Subcutaneous abdominal adipose tissue (tissue), 5 donors: ENCODE results near the gene ATP1B4.

ENCODE experiments used
- H3K27ac ChIP-seq: one replicate; pipeline ENCODE4 v1.7.0; 2013; ENCODE audit warnings: low read depth, mild to moderate bottlenecking, inconsistent platforms, low read length, moderate library complexity
- H3K27me3 ChIP-seq, 5 donors: one replicate each; pipeline ENCODE4 v1.7.0; 2013; ENCODE audit warnings: low read length in 5 of 5, inconsistent platforms in 1 of 5; ENCODE audit not compliant: control insufficient read depth in 5 of 5, insufficient read depth in 4 of 5
- H3K36me3 ChIP-seq, 5 donors: one replicate each; pipeline ENCODE4 v1.7.0; 2013; ENCODE audit warnings: low read length in 5 of 5; ENCODE audit not compliant: control insufficient read depth in 5 of 5, insufficient read depth in 5 of 5
- H3K4me1 ChIP-seq, 5 donors: one replicate each; pipeline ENCODE4 v1.7.0; 2013; ENCODE audit warnings: low read length in 5 of 5, mild to moderate bottlenecking in 3 of 5, moderate library complexity in 1 of 5; ENCODE audit not compliant: control insufficient read depth in 5 of 5, insufficient read depth in 5 of 5
- H3K4me3 ChIP-seq, 5 donors: one replicate each; pipeline ENCODE4 v1.7.0; 2013; ENCODE audit warnings: low read length in 5 of 5, low read depth in 1 of 5
- H3K9ac ChIP-seq, 5 donors: one replicate each; pipeline ENCODE4 v1.7.0; 2013; ENCODE audit warnings: low read length in 5 of 5, mild to moderate bottlenecking in 4 of 5, moderate library complexity in 3 of 5
- H3K9me3 ChIP-seq, 5 donors: one replicate each; pipeline ENCODE4 v1.7.0; 2013; ENCODE audit warnings: low read length in 5 of 5; ENCODE audit not compliant: control insufficient read depth in 5 of 5
- donor health status: healthy.
- donor health status: healthy.
- donor health status: healthy.
- donor health status: healthy.
- donor health status: healthy.

ATP1B4 gene

DNA sequence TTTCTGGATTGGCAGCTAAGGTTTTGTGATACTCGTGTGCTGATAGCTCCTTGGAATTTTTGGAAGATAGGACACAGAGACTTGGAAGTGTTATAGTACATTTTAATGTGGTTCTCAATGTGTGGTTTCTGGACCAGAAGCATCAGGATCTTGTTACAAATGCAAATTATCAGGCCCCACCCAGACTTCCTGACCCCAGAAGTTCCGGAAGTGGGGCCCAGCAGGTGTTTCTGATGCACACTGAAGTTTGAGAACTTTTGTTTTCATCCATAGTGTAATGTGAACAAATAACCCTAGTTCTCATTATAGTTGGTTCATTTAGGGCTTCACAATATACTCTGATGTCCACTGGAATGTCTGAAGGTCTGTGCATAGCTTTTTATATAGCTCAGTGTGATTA lies 57.6 kb downstream of the ATP1B4 start:
- Histone ChIP-seq H3K9me3 (no peaks in the 10 kb centered on the region), H3K9ac (no peak overlapping the region), H3K27ac (no peak overlapping the region), H3K27me3 (peaks cover 0 to 8% (median 5%) of the 10 kb centered on the region in 5 donors), H3K4me3 (no peak overlapping the region), H3K36me3 (no peaks in the 10 kb centered on the region), H3K4me1 (no peaks in the 10 kb centered on the region)

DNA sequence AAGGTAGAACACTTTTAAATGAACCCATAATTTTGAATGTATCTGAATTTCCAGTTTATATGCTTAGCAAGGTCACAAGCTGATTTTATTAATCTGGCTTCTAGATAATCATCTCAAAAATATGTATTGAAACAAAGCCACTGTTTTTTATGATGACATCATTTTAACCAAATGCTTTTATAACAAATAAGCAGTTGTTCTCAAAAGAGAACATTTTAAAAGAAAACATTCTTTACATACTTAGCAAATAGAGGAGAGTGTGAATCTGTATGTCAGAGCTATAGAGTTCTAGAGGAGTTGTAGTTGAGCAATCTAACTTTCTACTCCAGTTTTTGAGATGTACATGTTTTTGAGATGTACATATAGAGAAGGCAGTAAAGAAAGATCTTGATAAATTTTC lies 64.7 kb downstream of the ATP1B4 start:
- Histone ChIP-seq H3K4me3 (no peak overlapping the region), H3K27ac (no peak overlapping the region), H3K9me3 (no peaks in the 10 kb centered on the region), H3K9ac (no peak overlapping the region), H3K27me3 (no peaks in the 10 kb centered on the region), H3K36me3 (no peaks in the 10 kb centered on the region), H3K4me1 (peaks cover 0 to 3% (median 0%) of the 10 kb centered on the region in 5 donors)

DNA sequence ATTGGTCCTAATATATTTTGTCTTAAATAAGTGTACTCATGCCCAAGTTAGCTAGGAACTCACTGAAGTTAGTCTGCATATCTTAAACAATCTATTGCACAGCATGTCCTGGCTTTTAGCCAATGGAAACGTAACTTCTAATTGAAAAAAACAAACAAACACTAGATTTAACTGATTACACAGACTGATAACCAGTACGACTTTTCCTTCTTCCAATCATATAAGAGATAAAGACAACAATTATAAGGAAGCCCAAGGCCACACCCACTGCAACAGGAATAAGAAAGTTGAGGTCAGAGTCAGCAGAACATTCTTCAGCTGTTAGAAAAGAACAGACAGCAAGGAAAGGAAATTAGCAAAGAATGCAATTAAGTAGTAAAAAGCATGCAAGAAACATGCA lies 66.4 kb downstream of the ATP1B4 start:
- H3K9me3 ChIP-seq: no peaks in the 10 kb centered on the region

DNA sequence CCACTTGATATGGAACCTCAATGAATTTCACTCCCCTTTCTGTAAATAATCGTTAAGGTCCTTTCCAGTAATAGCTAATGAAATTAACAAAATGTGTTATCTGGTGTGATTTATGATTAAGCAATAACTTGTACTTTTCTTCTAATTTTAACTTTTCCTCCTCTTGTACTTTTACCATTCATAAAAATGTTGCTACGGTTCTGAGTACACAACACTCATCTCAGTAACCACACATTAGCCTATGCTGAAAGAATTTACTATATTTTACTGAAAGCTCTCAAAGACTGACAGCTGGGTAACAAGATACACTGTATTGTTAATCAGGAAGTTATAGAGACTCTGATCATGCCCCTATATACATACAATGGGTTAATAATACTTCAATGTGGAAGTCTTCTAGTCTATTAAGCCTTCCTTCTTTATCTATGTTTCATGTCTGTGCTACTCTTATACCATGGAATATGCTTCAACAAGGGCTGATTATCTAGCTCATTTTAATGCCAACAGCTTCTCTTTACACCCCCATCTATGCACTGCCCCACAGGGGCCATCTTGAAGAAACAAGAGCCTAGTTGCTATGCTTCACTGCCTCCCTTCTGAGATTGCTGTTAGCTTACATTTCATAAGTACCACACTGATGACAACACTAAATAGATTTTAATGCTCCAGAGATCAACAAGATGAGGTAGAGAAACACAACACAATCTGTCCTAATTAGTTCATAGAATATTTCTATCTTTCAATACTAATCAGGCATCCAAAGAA lies 68.1 kb downstream of the ATP1B4 start:
- Histone ChIP-seq H3K4me3 (no peak overlapping the region), H3K4me1 (peaks cover 0 to 3% (median 0%) of the 10 kb centered on the region in 5 donors), H3K36me3 (peaks cover 0 to 13% (median 0%) of the 10 kb centered on the region in 5 donors), H3K9ac (no peak overlapping the region), H3K9me3 (no peaks in the 10 kb centered on the region), H3K27ac (no peak overlapping the region), H3K27me3 (no peaks in the 10 kb centered on the region)

More for the DNA sequence above, 66.4 kb downstream of the ATP1B4 start:
- Histone ChIP-seq H3K36me3 (peaks cover 0 to 10% (median 0%) of the 10 kb centered on the region in 5 donors), H3K27me3 (no peaks in the 10 kb centered on the region), H3K4me1 (peaks cover 0 to 3% (median 0%) of the 10 kb centered on the region in 5 donors), H3K4me3 (no peak overlapping the region), H3K9ac (no peak overlapping the region), H3K27ac (no peak overlapping the region)
